HS-27A (cell line): Measurements from ENCODE around the gene TMEM176A.

Source experiments
- DNase-seq: peaks from one replicate; pipeline ENCODE4 v3.0.0-alpha.2; 2012; ENCODE audit warnings: low read depth, missing footprints

The TMEM176A gene

DNA sequence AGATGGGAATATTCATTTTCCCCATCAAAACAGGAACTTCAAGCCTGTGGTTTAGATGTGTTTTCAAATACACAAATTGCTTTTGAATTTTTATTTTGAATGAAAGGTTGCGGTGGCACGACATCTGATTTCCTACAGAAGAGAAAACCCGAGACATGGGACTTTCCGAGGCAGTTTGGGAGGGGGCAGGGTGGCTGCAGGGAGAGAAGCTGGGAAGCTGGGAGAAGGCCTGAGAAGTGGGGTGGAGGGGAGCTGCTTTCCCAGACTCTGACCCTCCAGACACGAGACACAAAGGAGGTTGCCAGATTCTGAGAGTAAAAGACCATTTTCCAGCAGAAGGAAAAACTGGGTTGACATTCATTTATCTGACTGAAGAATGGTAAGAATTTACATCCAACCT is 19.6 kb downstream of the TMEM176A start:
- no peak for DNase-seq

DNA sequence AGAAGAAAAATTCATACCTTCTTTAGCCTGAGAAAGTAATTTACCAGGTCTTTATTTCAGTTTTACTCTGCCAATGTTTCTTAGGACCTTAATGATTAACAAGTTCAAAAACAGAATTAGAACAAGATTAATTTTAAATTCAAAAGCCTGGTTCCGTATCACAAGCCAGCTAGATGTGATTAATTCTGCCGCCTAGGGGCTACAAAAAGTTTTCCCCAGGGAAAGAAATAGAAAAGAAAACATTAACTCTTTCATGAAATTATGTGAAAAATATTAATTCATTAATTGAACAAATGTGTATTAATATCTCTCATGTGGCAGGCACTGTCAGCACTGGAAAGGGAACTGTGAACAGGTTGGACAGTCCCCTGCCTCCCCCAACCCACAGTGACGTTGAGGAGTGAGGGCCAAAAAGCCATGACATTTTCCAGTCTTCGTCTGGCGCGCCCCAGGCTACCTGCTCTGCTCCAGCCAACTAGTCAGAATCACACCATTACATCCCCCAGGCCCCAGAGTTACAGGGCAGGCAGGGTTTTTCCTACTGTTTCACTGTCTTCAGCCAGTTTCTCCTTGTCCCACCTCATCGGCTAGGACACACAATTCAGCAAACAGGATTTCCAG is 20.1 kb downstream of the TMEM176A start:
- DNase-seq: no peak

- DNase-seq: no peak
Observed at GRCh38 chr7:150823043-150823442, 22.5 kb downstream of the TMEM176A start.

DNA sequence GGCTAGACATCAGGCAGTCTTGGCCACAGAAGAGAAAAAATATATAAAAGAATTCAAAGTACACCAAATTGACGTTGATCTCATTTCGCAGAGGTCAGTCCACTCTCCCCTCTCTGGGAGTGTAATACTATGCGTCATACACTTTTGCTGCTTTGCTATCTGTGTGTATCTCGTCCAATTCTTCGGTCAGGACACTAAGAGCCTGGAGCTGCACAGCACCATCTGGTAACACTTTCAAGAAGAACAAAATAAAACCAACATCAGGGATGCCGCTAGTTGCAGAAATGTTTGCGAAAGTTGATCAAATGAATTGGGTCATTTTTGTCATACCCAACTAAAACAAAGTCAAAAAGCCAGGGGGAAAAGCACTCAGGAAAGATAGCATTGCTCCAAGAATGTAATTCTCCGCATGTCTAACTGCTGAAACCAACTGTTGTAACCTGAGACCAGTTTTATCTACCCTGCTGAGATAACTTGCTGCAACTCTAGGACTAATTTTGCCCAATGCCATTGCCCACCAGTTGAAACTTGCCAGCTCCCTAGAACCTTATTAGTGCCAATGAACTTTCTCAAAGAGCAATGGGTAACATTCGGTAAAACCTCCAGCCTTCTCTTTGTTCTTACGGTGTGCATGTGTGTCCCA is 23.0 kb downstream of the TMEM176A start:
- DNase-seq: no peak

GRCh38 chr7:150824379-150825177 is 24.0 kb downstream of the TMEM176A start:
- no peak for DNase-seq

DNA sequence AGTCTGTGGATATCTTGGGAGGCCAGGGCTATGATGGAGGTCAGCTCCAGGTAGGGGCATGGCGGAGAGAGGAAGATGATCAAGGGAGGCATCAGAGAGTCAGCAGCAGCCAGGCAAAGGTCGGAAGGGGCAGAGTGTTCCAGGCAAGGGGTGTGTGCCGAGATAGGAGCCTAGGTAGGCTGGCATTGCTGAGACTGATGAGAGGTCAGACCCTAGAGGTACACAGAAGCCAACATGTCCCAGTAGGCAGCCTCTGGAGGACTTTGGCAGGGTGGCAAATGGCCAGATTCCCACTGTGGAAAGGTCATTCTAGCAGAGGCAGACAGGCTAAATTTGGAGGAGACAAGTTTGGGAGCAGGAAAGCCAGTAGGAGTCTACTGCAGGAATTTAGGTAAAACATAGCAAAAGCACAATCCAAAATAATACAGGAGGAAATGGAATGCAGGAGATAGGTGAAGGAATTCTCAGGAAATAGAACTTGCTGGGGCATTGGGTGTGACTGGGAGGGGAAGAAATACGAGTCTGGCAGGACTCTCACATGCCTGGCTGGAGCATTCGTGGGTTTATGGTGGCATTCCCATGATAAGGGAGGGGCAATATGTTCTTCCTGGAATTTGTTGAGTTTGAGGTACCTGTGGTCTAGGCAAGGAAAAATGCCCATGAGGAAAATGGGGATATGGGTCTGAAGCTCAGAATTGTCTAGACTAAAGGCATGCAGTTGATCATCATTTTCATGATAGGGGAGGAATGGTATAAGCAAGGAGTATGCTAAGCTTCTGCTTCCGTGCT is 25.7 kb downstream of the TMEM176A start:
- DNase-seq: no peak

DNA sequence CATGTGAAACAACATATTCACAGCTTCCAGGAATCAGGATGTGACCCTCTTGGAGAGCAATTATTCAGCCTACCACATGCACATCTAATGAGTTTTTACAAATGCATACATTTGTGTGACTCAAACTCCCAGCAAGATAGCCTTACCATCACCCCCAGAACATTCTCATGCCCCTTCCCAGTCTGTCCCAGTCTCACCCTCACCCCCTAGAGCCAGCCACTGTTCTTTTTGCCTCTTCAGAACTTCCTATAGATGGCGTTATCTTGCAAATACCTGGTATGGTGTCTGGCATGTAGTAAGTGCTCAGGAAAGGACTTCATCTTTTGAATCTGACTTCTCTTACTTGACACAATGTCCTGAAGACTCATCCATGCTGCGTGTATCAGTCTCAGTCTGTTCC is 27.8 kb downstream of the TMEM176A start:
- DNase-seq: no peak

DNA sequence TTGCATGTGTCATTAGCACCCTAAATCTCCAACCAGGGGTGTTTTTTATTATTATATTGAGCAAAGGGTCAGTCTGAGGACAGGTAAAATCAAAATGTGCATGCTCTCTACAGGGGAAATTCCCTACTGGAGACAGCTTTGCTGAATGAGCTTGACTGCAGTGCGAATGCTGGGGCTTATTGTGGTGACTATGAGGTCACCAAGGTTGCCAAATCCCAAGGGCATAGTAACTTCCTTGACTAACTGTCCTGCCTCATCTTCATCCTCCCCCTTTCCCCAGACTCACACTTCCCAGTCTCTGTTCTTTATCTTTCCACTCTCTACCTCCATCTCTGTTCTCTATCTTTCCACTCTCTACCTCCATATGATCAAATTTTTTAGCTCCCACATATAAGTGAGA is 28.9 kb downstream of the TMEM176A start:
- no peak for DNase-seq

- DNase-seq: no peak
Observed at GRCh38 chr7:150830937-150831336, 30.4 kb downstream of the TMEM176A start.

DNA sequence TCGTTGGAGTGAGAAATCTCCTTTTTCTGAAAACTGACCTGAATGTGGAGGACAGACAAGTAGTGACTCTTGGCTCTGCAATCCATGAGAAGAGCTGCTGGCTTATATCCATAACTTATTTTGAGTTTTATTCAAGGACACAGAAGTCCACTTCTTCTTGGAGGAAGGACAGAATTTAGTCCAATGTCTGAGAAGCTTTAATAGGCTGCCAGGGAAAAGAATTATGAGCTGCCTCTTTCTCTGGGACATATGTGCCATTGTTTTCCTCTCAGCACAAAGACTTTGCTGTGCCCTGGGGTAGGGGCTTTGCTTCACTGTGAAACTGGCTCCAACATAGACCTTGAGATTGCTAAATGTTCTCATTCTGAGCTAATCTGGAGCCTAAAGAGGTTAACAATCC is 31.3 kb downstream of the TMEM176A start:
- DNase-seq: no peak

- DNase-seq: no peak
Observed at GRCh38 chr7:150835019-150835418, 34.5 kb downstream of the TMEM176A start.

- DNase-seq: no peak
Observed at GRCh38 chr7:150835702-150836280, 35.2 kb downstream of the TMEM176A start.

- no peak for DNase-seq
Observed at GRCh38 chr7:150838965-150839650, 38.5 kb downstream of the TMEM176A start.

DNA sequence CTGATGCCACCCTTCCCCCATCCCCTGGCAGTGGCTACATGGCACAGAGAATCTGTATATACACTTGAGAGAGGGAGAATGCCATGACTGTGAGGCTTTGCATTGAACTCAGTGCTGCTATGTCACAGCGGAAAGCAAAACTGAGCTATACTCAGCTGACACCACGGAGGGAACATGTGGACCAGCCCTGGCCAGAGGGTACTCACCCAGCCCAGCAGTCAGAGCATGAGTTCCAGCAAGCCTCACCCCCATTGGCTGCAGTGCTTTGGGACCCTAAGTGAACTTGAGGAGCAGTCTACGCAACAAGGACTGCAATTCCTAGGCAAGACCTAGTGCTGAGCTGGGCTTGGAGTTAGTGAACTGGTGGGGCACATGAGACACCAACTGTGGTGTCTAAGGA is 41.4 kb downstream of the TMEM176A start:
- no peak for DNase-seq

DNA sequence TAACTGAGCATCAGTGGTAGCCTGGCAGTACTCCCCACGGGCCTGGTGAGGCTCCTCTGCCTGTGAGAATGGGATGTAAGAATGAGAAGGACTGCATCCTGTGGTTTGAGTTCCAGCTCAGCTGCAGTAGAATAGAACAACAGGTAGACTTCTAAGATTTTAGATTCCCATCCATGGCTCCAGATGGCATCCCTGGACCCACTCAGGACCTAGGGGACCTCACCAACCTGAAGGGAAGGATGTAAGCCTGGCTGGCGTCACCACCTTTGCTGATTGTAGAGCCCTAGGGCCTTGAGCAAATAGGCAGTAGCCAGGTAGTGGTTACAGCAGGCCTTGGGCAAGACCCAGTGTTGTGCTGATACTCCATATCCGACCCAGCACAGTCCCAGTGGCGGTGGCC is 42.1 kb downstream of the TMEM176A start:
- no peak for DNase-seq

DNA sequence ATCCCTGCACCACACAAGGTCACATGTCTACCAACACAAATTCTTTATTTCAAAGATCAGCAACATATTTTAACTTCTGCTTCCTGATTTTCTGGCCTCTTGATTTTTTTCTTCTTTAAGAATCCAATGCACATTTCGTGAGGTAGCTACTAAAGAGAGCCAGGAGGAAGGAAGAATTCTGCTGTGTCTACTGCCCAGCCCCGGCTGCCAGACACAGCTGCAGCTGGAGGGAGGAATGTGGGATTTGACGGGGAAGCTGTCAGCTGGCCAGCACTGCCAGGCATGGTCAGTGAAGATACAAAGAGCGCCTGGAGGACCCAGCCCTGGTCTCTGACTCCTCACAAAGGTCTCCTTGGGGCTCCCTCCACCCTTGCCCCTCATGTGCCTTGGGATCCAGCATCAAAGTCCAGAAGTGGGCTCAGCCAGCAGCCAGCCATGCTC is 44.9 kb downstream of the TMEM176A start:
- no peak for DNase-seq

DNA sequence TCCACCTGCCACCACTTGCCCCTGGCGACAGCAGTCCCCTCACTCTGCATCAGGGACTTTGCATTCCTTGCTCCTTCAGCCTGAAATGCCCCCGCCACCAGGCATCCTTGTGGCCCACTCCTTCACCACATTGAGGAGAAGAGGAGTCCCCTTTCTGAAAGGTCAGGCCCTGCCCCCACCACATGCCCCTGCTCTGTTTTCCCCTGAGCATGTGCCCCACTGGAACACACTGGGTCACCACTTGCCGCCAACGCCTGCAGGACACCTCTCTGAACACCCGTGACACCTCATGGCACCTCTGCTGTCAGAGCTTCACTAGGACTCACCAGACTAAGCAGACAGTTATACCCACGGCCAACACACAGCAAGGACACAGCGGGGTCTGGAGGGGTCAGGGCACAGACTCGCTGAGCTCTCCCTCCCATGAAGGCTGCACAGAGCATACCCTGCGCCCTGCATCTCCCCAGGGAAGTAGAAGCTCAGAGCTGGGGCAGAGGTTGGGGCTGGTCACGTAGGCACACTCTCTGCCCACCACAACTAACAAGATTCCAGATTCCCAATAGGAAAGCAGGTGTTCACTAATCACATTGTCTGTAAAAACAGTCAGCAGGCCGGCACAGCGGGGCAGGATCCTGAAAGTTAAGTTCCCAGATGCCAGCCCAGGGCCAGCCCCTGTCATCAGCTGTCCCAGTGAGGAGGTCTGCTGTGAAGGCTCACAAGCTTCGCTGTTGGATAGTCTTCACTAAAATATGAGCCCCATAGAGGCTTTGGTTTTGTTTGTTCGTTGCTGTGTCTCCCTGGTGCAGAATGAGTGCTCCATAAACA is 45.9 kb downstream of the TMEM176A start:
- DNase-seq: no peak

- no peak for DNase-seq
Observed at GRCh38 chr7:150847536-150847935, 47.0 kb downstream of the TMEM176A start.

DNA sequence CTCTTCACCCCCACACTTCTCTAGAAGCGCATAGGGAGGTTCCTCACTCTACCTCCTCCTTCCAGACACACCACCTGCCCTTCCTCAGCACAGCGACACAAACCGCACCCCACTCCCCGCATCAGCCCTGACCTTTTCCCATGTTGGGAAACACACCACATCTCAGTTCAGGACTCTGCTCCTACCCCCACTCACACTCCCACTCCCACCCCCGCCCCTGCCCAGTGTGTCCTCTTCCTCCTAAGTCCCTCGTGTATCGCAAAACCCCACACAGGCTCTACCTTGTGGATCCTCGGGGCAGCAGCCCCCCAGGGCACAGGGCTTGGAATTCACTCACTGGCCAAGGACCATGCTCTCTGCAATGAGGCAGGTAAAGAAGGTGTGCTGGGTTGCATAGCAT is 47.5 kb downstream of the TMEM176A start:
- no peak for DNase-seq

- DNase-seq: no peak
Observed at GRCh38 chr7:150848561-150849115, 48.1 kb downstream of the TMEM176A start.
